GM23248 (cell line): Measurements from ENCODE around the gene SART3.

Experiments
- EZH2 ChIP-seq: fragments of 200-600 bp; sonication (generic); IDR thresholded peaks from 2 replicates; pipeline ENCODE4 v1.6.1; 2018; ENCODE audit warnings: antibody characterized with exemption, mild to moderate bottlenecking; ENCODE audit not compliant: insufficient read depth, poor library complexity, severe bottlenecking
- EZH2phosphoT487 ChIP-seq: fragments of 200-600 bp; sonication (generic); IDR thresholded peaks from 2 replicates; pipeline ENCODE4 v1.6.1; 2018; ENCODE audit warnings: antibody characterized with exemption, moderate library complexity, mild to moderate bottlenecking, low read depth; ENCODE audit not compliant: insufficient read depth

GRCh38 chr12:108538146-108538545, 22.8 kb downstream of the SART3 start:
- no peak for TF ChIP-seq EZH2
- TF ChIP-seq EZH2phosphoT487, result no peak
